Panc1 (cell line): ENCODE measurements around the gene CNGB1. TPM values are rescaled to one million over a fixed set of nuclear protein-coding genes. Genes with fewer than 3 reads are reported as not detected.

ENCODE experiments used
- ATAC-seq: fragments of 200-7000 bp; cut with Tn5 transposase; 2 replicates; pipeline ENCODE4 v1.9.1; 2020; ENCODE audit warnings: mild to moderate bottlenecking, moderate library complexity
- BruUV-seq: library from RNA; stranded (reverse); fragments of 400-500 nt; replicated peaks from 2 replicates; lab custom pipeline; 2021; lab: Mats Ljungman, UMichigan
- CTCF ChIA-PET: fragments of 300-600 bp; sonication (Branson Sonifier 250); formaldehyde crosslinking; loops from one replicate; lab custom pipeline; 2022; ENCODE audit warnings: antibody characterized with exemption; lab: Charles Lee
- POLR2A ChIA-PET: fragments of 300-600 bp; sonication (Branson Sonifier 250); formaldehyde crosslinking; loops from one replicate; lab custom pipeline; 2022; ENCODE audit warnings: antibody characterized with exemption; lab: Charles Lee
- DNase-seq: peaks from one replicate; pipeline ENCODE4 v3.0.0-alpha.2; 2010; ENCODE audit warnings: low read depth, low spot score
- H3K27ac ChIP-seq: 2 replicates; pipeline ENCODE4 v1.5.1; 2011; ENCODE audit warnings: mild to moderate bottlenecking, low read length, inconsistent platforms
- H3K27me3 ChIP-seq: fragments of 200-500 bp; sonication (Bioruptor generic); 2 replicates; pipeline ENCODE4 v1.6.0; 2014; ENCODE audit warnings: low read length, inconsistent platforms; ENCODE audit not compliant: control insufficient read depth, insufficient read depth
- H3K36me3 ChIP-seq: fragments of 200-500 bp; sonication (Bioruptor generic); 2 replicates; pipeline ENCODE4 v1.5.1; 2014; ENCODE audit warnings: inconsistent platforms, mild to moderate bottlenecking, low read length, moderate library complexity; ENCODE audit not compliant: control insufficient read depth, insufficient read depth
- H3K4me1 ChIP-seq: 2 replicates; pipeline ENCODE4 v1.5.1; 2011; ENCODE audit warnings: inconsistent platforms, mild to moderate bottlenecking, low read length, moderate library complexity; ENCODE audit not compliant: control insufficient read depth, insufficient read depth
- H3K4me3 ChIP-seq, 2 experiments: 2 replicates each; pipeline ENCODE4 v1.5.1; 2011 to 2012; ENCODE audit warnings: low read depth in 2 of 2, low read length in 2 of 2, mild to moderate bottlenecking in 2 of 2, inconsistent platforms in 1 of 2, moderate library complexity in 1 of 2
- H3K9me3 ChIP-seq: fragments of 200-500 bp; sonication (Bioruptor generic); 2 replicates; pipeline ENCODE4 v1.5.1; 2014; ENCODE audit warnings: low read depth, mild to moderate bottlenecking, inconsistent platforms, low read length, moderate library complexity; ENCODE audit not compliant: control insufficient read depth, insufficient read depth
- CTCF ChIP-seq: fragments of 450-650 bp; IDR thresholded peaks from 2 replicates; pipeline ENCODE4 v1.5.1; 2017; ENCODE audit warnings: mild to moderate bottlenecking
- POLR2AphosphoS5 ChIP-seq: IDR thresholded peaks from 2 replicates; pipeline ENCODE4 v1.6.1; 2012; ENCODE audit warnings: mild to moderate bottlenecking, low read depth, low read length, moderate library complexity
- SIN3A ChIP-seq: IDR thresholded peaks from 2 replicates; pipeline ENCODE4 v1.6.1; 2012; ENCODE audit warnings: low read depth, mild to moderate bottlenecking, low read length, moderate library complexity, borderline replicate concordance; ENCODE audit not compliant: insufficient read depth
- TCF7L2 ChIP-seq: IDR thresholded peaks from 2 replicates; pipeline ENCODE4 v1.6.1; 2011; ENCODE audit warnings: mild to moderate bottlenecking, low read depth, low read length, inconsistent platforms
- in situ Hi-C: cut with HindIII; loops from 2 replicates; pipeline ENCODE4 v1.10.0; 2016; ENCODE audit warnings: low sequenced_read_pairs, low pct_unique_long_range_greater_than_20kb
- intact Hi-C: fragments of 100-400 bp; cut with micrococcal nuclease; formaldehyde crosslinking; loops from one replicate; pipeline ENCODE4 v1.10.0; 2022; ENCODE audit not compliant: unreplicated experiment
- total RNA-seq: library from RNA; stranded (reverse); gene quantifications from one replicate; pipeline ENCODE4 v1.2.1, GENCODE V29; 2021; ENCODE audit not compliant: unreplicated experiment
- TF ChIP-seq, protein P1 (sequence below), 2 experiments: IDR thresholded peaks; 2 replicates each; pipeline ENCODE4 v1.6.1; 2011 to 2012; ENCODE audit warnings: low read depth in 2 of 2, control low read depth in 1 of 2, low read length in 1 of 2, mild to moderate bottlenecking in 1 of 2, moderate library complexity in 1 of 2; ENCODE audit not compliant: insufficient read depth in 1 of 2

The CNGB1 gene
- total RNA-seq, 1 experiment from 2014 or later: not detected

DNA sequence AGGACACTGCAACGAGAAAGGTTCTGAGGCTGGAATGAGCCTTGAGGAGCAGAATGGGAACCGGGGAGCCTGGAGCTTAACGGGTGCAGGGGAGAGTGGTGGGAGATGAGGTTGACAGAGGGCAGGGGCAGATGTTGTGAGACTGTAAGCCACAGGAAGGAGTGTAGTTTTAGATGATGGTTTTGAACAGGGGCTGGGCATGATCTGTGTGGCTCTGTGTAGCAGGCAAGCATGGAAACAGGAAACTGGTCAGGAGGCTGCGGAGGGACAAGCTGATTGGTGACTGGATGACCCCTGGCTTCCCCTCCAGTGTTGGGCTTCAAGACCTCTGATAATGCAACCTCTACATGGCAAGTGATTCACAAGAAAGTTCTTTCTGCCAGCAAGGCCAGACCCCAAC, 1.4 kb upstream of the CNGB1 start:
- ChIA-PET POLR2A (no interaction called here), CTCF (no interaction called here)
- in situ Hi-C loops: no loop called here
- intact Hi-C loops: no loop called here
- Histone ChIP-seq H3K36me3 (no peaks in the 10 kb centered on the region), H3K4me3 (no peak overlapping the region), H3K4me1 (no peaks in the 10 kb centered on the region), H3K27ac (no peak overlapping the region), H3K9me3 (no peaks in the 10 kb centered on the region), H3K27me3 (no peaks in the 10 kb centered on the region)
- DNase-seq (no peak), ATAC-seq (no peak)
- no TSS peak for BruUV-seq
- no peak for TF ChIP-seq CTCF
- TF ChIP-seq, protein P1, sequence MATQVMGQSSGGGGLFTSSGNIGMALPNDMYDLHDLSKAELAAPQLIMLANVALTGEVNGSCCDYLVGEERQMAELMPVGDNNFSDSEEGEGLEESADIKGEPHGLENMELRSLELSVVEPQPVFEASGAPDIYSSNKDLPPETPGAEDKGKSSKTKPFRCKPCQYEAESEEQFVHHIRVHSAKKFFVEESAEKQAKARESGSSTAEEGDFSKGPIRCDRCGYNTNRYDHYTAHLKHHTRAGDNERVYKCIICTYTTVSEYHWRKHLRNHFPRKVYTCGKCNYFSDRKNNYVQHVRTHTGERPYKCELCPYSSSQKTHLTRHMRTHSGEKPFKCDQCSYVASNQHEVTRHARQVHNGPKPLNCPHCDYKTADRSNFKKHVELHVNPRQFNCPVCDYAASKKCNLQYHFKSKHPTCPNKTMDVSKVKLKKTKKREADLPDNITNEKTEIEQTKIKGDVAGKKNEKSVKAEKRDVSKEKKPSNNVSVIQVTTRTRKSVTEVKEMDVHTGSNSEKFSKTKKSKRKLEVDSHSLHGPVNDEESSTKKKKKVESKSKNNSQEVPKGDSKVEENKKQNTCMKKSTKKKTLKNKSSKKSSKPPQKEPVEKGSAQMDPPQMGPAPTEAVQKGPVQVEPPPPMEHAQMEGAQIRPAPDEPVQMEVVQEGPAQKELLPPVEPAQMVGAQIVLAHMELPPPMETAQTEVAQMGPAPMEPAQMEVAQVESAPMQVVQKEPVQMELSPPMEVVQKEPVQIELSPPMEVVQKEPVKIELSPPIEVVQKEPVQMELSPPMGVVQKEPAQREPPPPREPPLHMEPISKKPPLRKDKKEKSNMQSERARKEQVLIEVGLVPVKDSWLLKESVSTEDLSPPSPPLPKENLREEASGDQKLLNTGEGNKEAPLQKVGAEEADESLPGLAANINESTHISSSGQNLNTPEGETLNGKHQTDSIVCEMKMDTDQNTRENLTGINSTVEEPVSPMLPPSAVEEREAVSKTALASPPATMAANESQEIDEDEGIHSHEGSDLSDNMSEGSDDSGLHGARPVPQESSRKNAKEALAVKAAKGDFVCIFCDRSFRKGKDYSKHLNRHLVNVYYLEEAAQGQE (IDR thresholded peaks at IDR 0.05; ENCODE audit: insufficient read depth in 1 of 2, low read depth in 2 of 2, low read length in 1 of 2): no peak
- no peak for TF ChIP-seq TCF7L2
- TF ChIP-seq POLR2AphosphoS5: no peak
- TF ChIP-seq SIN3A: no peak

GRCh38 chr16:57971848-57972247, 920 bp upstream of the CNGB1 start:
- DNase-seq (no peak), ATAC-seq (no peak)
- BruUV-seq: no TSS peak
- ChIA-PET CTCF (no interaction called here), POLR2A (no interaction called here)
- Histone ChIP-seq H3K36me3 (no peaks in the 10 kb centered on the region), H3K9me3 (no peaks in the 10 kb centered on the region), H3K4me3 (no peak overlapping the region), H3K4me1 (no peaks in the 10 kb centered on the region), H3K27me3 (no peaks in the 10 kb centered on the region), H3K27ac (no peak overlapping the region)
- intact Hi-C loops (no loop called here), in situ Hi-C loops (no loop called here)
- no peak for TF ChIP-seq POLR2AphosphoS5
- TF ChIP-seq SIN3A: no peak
- TF ChIP-seq TCF7L2: no peak
- TF ChIP-seq, protein P1 (IDR thresholded peaks at IDR 0.05; ENCODE audit: insufficient read depth in 1 of 2, low read depth in 2 of 2, low read length in 1 of 2): no peak
- no peak for TF ChIP-seq CTCF
